HuH-7 (cell line): ENCODE measurements around the gene GAB1.
A peak's percentile ranks its signal among the peaks of the same experiment; 100 is the strongest.

Source experiments
- DNase-seq: peaks from one replicate; pipeline ENCODE4 v3.0.0; 2011; ENCODE audit warnings: low spot score

Gene GAB1

GRCh38 chr4:143417679-143418403 lies 81.2 kb downstream of the GAB1 start:
- no peak for DNase-seq

GRCh38 chr4:143420227-143420626 lies 83.6 kb downstream of the GAB1 start:
- DNase-seq: no peak

DNA sequence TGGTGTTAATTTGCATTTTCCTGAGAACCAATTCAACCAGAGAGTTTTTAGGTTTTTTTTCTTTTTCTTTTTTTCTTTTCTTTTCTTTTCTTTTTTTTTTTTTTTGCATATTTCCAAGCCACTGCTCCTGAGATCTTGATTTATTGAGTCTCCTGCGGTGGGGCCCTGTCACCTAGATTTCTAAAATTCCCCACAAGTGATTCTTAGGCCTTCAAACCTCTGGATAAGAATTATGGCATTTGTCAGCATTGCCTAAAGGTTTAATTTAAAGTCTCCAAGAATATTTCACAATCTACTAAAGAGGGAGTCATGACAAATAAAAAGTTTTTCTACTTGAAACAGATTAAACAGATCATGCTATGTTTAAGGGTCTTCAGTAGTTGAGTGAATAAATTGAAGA lies 84.9 kb downstream of the GAB1 start:
- no peak for DNase-seq

DNA sequence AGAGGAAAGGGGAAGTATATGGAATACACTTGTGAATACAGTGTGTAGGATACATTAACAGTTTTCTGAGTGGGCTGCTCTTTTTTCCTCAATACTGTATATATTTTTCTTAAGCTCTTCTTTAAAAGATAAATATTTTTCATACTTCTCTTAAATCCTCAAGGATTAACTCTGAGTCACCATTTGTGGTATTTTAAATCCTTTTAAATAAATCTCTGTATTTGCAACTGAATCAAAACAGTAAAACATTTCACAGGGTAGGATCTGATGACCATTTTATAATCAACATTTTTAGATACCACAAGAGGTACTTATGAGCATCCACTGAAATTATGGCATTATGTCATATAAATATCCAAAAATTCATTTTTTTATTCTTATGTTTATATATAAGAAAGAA lies 87.6 kb downstream of the GAB1 start:
- DNase-seq: no peak

DNA sequence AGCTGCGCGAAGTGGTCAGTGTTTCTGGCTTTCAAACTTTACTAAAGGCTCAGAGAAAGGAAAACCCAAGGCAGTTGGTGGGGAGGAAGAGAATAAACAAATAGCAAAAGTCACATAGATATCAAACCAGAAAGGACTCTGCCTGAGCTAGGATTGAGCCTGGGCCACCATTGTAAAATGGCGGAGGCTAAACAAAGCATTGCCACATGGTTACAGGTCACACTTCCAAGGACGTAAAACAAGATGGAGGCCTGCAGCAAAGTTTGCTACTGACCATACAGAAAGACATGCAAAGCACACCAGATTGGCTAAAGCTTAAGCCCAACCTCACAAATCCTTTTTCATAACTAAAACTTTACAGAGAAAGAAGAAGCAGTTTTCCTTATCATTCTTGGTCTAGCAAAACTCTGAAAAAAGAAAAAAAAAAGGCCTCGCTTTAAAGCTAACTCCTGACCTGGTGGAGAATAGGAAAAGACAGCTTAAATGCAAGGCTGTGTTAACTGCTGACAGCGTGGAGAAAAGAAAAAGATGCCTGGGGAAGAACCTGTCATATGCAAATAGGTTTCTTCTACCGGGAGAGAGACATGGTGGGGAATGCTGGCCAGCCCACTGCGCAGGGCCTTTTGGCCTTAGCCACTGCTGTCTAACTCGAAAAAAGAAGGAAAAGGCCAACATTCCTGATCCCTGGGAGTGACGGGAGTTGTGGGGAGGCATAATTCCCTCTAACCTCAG lies 95.0 kb downstream of the GAB1 start:
- DNase-seq: no peak

DNA sequence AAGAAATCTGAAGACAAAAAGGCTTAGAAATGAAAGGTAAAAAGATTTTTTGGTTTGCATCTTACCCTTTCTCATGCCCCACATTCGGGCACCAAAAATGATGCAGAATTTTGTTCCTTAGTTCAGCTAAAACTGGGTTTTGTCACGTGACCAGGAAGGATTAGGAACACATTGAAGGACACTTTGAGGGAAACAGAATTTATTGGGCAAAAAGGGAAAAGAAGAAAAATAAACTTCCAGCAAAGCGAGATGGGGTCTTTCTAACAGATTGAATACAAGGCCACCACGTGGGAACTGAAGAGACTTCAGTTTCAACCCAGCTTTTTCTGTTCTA lies 95.5 kb downstream of the GAB1 start:
- no peak for DNase-seq

DNA sequence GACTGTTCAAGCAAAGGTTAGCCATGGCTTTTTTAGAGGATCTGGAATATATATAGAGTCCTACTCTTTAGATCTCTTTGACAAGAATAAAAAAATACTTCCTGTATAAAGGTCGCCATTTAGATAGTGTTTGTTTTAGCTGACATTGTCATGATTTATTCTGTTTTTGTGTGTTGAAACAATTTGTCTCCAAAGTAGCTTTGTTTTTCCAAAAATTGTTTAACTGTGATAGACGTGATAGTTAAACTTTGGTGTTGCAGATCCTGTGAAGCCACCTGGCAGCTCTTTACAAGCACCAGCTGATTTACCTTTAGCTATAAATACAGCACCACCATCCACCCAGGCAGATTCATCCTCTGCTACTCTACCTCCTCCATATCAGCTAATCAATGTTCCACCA lies 96.6 kb downstream of the GAB1 start:
- no peak for DNase-seq

DNA sequence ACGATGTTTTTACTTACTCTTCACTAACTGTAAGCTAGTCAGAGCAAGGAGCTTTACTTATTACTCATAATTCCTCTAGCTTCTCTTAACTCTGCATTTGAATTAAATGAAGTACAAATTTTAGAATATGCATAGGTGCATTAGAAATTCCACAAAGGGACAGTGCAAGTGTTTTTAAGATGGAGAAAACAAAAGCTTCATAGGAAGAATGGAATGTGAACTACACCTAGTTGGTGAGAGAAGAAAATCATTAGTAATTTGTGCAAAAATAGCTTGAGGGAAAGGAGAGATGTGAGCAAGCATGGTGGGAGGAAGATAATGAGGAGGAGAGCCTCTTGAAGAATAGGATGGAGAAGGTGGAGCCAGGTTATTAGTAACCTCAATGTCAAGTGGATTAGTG lies 99.3 kb downstream of the GAB1 start:
- no peak for DNase-seq

DNA sequence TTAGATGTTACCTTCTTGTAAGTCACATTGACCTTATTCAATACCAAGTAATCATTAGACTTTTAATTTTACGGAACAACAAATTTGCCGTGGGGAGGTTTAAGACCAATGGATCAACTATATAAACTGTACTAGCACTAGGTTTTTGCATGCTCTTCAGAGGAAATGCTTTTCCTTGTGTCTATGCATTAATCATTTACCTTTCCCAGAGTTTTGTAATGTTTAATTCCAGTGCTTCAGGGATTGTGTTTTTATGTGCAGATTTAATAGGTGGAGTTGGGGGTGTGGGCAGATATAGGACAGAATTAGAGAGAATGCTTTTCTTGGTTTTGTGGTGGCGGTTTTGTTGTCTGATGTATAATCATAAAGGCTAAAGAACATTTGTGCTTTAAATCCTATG lies 100.8 kb downstream of the GAB1 start:
- DNase-seq: no peak

DNA sequence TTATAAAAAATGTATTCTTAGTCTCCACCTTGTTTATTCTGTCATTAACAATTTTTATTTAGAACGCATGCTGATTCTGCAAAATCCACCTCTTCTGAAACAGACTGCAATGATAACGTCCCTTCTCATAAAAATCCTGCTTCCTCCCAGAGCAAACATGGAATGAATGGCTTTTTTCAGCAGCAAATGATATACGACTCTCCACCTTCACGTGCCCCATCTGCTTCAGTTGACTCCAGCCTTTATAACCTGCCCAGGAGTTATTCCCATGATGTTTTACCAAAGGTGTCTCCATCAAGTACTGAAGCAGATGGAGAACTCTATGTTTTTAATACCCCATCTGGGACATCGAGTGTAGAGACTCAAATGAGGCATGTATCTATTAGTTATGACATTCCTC lies 101.3 kb downstream of the GAB1 start:
- DNase-seq: peak; percentile 12

GRCh38 chr4:143438710-143439109 lies 102.0 kb downstream of the GAB1 start:
- DNase-seq: no peak

DNA sequence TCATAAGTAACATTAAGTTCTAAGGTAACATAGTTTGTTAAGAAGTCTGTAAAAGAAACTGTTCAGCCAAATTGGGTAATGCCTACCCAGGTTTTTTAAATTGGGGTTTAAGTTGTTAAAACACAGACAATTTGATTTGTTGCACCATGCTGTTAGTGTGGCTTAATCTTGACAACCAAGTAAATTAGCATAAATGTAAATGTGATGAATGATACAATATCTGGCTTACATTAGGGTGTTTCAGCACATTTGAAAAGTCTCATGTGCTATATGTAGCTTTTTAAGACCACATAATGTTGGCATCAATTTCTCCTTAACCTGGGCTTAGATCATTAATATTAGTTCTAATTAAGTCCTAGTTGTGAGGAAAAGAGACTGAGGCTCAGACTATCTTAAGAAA lies 104.4 kb downstream of the GAB1 start:
- DNase-seq: no peak

DNA sequence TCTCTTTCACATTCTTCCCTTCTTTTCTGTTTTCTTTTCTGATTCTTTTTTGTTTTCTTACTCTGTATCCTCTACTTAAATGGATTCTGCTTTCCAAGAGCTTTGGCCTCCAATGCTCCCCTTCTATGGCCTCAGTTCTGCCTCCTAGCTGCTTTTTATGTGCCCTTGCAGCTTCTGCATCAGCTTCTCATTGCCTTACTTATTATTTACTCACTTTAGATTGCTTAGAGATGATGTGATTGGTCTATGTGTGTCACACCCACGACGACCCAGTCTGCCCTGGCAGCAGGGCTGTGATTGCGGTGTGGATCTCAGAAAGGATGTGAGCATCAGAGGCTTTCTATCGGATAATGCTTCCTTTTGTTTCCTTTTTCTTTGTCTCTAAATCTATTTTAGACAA lies 105.0 kb downstream of the GAB1 start:
- no peak for DNase-seq

DNA sequence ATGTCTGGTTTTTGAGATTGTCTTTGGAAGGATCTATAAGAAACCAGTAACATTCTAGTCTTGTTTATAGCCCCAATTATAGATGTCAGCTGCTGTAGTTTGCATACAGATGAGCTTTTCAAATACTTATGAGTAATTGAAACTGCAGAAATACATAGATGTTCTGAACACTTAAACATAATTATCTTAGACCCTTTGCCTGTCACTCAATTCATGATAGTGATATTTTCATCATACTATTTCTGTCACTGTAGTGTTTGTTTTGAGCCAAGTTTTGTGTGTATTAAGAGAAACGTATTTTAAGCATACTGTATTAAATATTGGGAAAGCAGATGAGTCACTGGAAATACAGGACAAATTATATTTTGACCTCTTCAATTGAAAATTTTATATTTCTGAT lies 107.1 kb downstream of the GAB1 start:
- DNase-seq: no peak

DNA sequence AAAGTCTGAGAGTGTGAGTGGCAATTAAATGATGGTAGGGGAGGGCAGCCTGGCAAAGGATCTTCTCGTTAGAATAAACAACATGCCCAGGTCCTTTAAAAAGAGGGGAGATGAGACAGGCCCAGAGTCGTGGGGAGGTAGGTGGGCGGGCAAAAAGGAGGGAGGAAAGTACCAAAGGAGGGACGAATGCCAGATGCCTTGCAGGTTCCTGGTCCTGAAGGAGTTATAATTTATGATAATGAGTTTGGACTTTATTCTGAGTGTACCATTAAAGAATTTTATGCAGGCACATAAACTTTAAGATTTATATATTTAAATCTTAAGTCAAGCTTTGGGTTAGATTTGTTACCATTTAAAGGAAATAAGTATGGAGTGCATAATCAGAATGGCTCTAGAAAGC lies 114.5 kb downstream of the GAB1 start:
- DNase-seq: no peak

DNA sequence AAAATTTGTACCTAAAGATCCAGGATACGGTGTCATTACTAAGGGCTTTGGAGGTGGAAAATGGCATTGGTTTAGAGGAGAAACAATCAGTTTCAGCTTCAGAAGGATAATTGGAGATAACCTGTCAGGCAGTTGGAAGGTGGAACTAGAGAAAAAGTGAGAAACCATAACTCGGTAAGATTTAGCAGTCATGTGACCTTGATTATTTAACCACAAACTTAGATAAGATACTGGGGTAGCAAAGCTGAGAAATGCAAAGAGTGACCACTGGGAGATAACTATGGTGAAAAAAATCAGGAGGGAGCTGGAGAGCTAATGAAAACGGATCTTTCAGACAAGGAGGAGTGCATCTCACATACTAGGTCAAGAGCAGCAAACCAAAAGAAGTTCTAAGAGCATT lies 118.5 kb downstream of the GAB1 start:
- DNase-seq: no peak

- DNase-seq: no peak
Measured at GRCh38 chr4:143458966-143459365, 122.3 kb downstream of the GAB1 start.

- DNase-seq: peak; percentile 2
Measured at GRCh38 chr4:143473334-143474126, 136.9 kb downstream of the GAB1 start.

GRCh38 chr4:143477487-143477886 lies 140.8 kb downstream of the GAB1 start:
- no peak for DNase-seq

DNA sequence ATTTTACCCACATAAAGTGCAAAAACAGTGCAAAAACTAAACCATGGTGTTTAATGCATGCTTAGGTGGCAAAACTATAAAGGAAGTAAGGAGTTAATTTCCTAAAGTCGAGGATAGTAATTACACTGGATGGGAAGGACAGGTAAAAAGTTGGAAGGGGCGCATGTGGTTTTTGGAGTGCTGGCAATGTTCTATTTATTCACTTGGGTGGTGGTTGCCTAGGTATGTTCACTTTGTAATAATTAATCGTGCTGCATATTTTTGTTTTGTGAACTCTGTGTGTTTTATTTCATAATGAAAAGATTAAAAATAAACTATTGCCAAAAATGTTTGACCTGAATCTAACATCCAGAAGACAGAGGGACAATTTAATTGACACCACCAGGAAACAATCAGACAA lies 144.7 kb downstream of the GAB1 start:
- DNase-seq: no peak

DNA sequence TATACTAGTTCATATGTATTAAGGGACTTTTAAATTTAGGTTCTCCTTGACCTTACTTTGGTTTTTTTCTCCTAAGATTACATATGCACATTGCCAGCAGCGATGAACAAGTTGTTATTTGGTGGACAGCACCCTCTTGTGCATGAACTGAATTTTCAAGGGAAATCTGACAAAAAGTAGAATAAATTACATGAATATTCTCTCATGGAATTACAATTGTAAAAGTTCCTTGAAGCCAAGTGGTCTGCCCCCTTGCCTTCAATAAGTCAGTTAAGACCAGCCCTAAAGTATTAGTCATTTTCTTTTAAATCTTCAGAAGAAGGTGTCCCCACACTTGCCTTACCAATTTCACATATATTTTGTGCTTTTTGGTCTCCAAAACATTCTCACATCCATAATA lies 146.2 kb downstream of the GAB1 start:
- DNase-seq: peak; percentile 3

- no peak for DNase-seq
Measured at GRCh38 chr4:143486314-143486713, 149.6 kb downstream of the GAB1 start.

DNA sequence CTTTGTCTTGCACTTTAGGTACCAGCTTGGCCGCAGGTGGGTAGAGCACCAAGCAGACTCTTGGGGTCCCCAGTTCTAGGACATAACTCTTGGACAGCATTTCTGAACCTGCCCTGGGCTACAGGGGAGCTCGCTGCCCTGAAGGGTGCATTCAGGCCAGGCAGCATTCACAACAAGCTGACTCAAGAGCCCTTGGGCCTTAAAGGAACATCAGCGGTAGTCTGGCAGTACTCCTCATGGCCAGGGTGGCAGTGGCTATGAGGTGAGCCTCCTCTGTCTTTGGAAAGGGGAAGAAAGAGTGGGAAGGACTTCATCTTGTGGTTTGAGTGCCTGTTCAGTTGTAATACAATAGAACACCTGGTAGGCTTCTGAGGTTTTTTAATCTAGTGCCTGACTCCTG lies 152.0 kb downstream of the GAB1 start:
- no peak for DNase-seq
